ENCODE data around the gene RNF113B. TPM values are rescaled to one million over a fixed set of nuclear protein-coding genes. Genes with fewer than 3 reads are reported as not detected.
A peak's percentile ranks its signal among the peaks of the same experiment; 100 is the strongest.

RNF113B gene
- total RNA-seq, 1 donor from 2014 or later = not detected

GRCh38 chr13:98208606-98209005 lies 31.5 kb upstream of the RNF113B start:
- Histone ChIP-seq H3K36me3 (no peaks in the 10 kb centered on the region), H2AFZ (replicated peaks) (no peak overlapping the region), H3K79me2 (ENCODE audit: low read depth) (peaks cover 78% of the 10 kb centered on the region), H3K4me3 (no peak overlapping the region), H3F3A (ENCODE audit: low read depth) (no peaks in the 10 kb centered on the region), H3K4me1 (no peaks in the 10 kb centered on the region), H3K27me3 (no peaks in the 10 kb centered on the region), H3K27ac (no peak overlapping the region), H4K20me1 (ENCODE audit: low read depth) (no peaks in the 10 kb centered on the region), H3K4me2 (no peak overlapping the region), H3K9me3 (ENCODE audit: low read depth) (peaks cover 4% of the 10 kb centered on the region), H3K9ac (no peak overlapping the region)
- Mint-ChIP-seq H3K4me1 (peaks cover 6% of the 10 kb centered on the region), H3K27ac (peak overlapping the region; percentile 75), H3K36me3 (peaks cover 45% of the 10 kb centered on the region), H3K4me3 (no peak overlapping the region), H3K9me3 (peaks cover 54% of the 10 kb centered on the region), H3K27me3 (ENCODE audit: insufficient read depth, low read depth) (peaks cover 2% of the 10 kb centered on the region)
- DNase-seq (ENCODE audit: low spot score) = no peak
- no peak for TF ChIP-seq CTCF (IDR thresholded peaks at IDR 0.05)

GRCh38 chr13:98207416-98207815 lies 30.3 kb upstream of the RNF113B start:
- no peaks in the 10 kb centered on the region for H3F3A ChIP-seq (ENCODE audit: low read depth)
- peaks cover 4% of the 10 kb centered on the region for H3K9me3 ChIP-seq (ENCODE audit: low read depth)
- H3K27me3 ChIP-seq = no peaks in the 10 kb centered on the region
- DNase-seq (ENCODE audit: low spot score) = no peak
- H3K36me3 ChIP-seq = no peaks in the 10 kb centered on the region
- TF ChIP-seq EZH2 (IDR thresholded peaks at IDR 0.05) = no peak
- no peak for TF ChIP-seq EZH2phosphoT487 (IDR thresholded peaks at IDR 0.05)
- no peak for TF ChIP-seq CTCF (IDR thresholded peaks at IDR 0.05)
- H3K27ac ChIP-seq = no peak overlapping the region
- no peak overlapping the region for H3K4me3 ChIP-seq
- H3K4me2 ChIP-seq = no peak overlapping the region
- H3K27me3 Mint-ChIP-seq (ENCODE audit: insufficient read depth, low read depth) = peaks cover 2% of the 10 kb centered on the region
- no peaks in the 10 kb centered on the region for H3K4me1 ChIP-seq
- H3K27ac Mint-ChIP-seq = peak overlapping the region; percentile 27
- H2AFZ ChIP-seq (replicated peaks) = no peak overlapping the region
- peaks cover 51% of the 10 kb centered on the region for H3K36me3 Mint-ChIP-seq
- peaks cover 63% of the 10 kb centered on the region for H3K9me3 Mint-ChIP-seq
- no peak overlapping the region for H3K9ac ChIP-seq
- peaks cover under 1% of the 10 kb centered on the region for H3K4me1 Mint-ChIP-seq
- H3K79me2 ChIP-seq (ENCODE audit: low read depth) = peaks cover 90% of the 10 kb centered on the region
- H3K4me3 Mint-ChIP-seq = no peak overlapping the region
- no peaks in the 10 kb centered on the region for H4K20me1 ChIP-seq (ENCODE audit: low read depth)

- no peak overlapping the region for H3K4me3 Mint-ChIP-seq
- TF ChIP-seq EZH2phosphoT487 (IDR thresholded peaks at IDR 0.05) = no peak
- no peak for TF ChIP-seq EZH2 (IDR thresholded peaks at IDR 0.05)
- no peak for TF ChIP-seq CTCF (IDR thresholded peaks at IDR 0.05)
- H3F3A ChIP-seq (ENCODE audit: low read depth) = peaks cover 4% of the 10 kb centered on the region
- H3K9ac ChIP-seq = no peak overlapping the region
- peaks cover 63% of the 10 kb centered on the region for H3K9me3 Mint-ChIP-seq
- peaks cover under 1% of the 10 kb centered on the region for H4K20me1 ChIP-seq (ENCODE audit: low read depth)
- no peak overlapping the region for H3K27ac ChIP-seq
- peaks cover 51% of the 10 kb centered on the region for H3K36me3 Mint-ChIP-seq
- peaks cover 4% of the 10 kb centered on the region for H3K9me3 ChIP-seq (ENCODE audit: low read depth)
- no peak overlapping the region for H3K4me2 ChIP-seq
- no peaks in the 10 kb centered on the region for H3K36me3 ChIP-seq
- no peak for DNase-seq (ENCODE audit: low spot score)
- no peak overlapping the region for H3K27ac Mint-ChIP-seq
- peaks cover 91% of the 10 kb centered on the region for H3K79me2 ChIP-seq (ENCODE audit: low read depth)
- peaks cover 4% of the 10 kb centered on the region for H3K4me1 Mint-ChIP-seq
- no peak overlapping the region for H3K4me3 ChIP-seq
- H3K27me3 ChIP-seq = no peaks in the 10 kb centered on the region
- no peak overlapping the region for H2AFZ ChIP-seq (replicated peaks)
- peaks cover 4% of the 10 kb centered on the region for H3K4me1 ChIP-seq
- H3K27me3 Mint-ChIP-seq (ENCODE audit: insufficient read depth, low read depth) = peaks cover 2% of the 10 kb centered on the region
Observed at GRCh38 chr13:98206946-98207345, 29.9 kb upstream of the RNF113B start.
